NB4 (cell line): ENCODE data around the gene PBX3.

ENCODE experiments used
- DNase-seq: peaks from one replicate; pipeline ENCODE4 v3.0.0; 2010; ENCODE audit warnings: low read depth
- H3K4me3 ChIP-seq: one replicate; pipeline ENCODE4 v1.5.1; 2011; ENCODE audit warnings: mild to moderate bottlenecking, low read depth, low read length, moderate library complexity
- MYC ChIP-seq: IDR thresholded peaks from 2 replicates; pipeline ENCODE4 v1.6.1; 2011; ENCODE audit warnings: low read depth, low read length
- POLR2A ChIP-seq: IDR thresholded peaks from 2 replicates; pipeline ENCODE4 v1.6.1; 2011; ENCODE audit warnings: mild to moderate bottlenecking; ENCODE audit not compliant: insufficient read length; ENCODE audit errors: extremely low read depth
- TF ChIP-seq, protein P1 (sequence below): IDR thresholded peaks from 2 replicates; pipeline ENCODE4 v1.6.1; 2011; ENCODE audit warnings: low read depth, low read length
- TF ChIP-seq, protein P2 (sequence below): IDR thresholded peaks from one replicate; pipeline ENCODE4 v1.5.1; 2012; ENCODE audit warnings: low read depth, low read length

The PBX3 gene

DNA sequence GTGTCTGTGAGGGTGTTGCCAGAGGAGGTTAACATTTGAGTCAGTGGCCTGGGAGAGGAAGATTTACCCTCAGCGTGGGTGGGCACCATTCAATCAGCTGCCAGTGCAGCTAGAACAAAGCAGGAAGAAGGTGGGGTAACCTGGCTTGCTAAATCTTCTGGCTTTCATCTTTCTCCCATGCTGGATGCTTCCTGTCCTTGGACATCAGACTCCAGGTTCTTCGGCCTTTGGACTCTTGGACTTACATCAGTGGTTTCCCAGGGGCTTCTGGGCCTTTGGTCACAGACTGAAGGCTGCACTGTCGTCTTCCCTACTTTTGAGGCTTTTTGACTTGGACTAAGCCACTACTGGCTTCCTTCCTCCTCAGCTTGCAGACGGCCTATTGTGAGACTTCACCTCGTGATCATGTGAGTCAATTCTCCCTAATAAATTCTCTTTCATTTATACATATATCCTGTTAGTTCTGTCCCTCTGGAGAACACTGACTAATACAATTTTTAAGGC lies 38.1 kb downstream of the PBX3 start:
- TF ChIP-seq, protein P1, sequence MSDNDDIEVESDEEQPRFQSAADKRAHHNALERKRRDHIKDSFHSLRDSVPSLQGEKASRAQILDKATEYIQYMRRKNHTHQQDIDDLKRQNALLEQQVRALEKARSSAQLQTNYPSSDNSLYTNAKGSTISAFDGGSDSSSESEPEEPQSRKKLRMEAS = no peak
- TF ChIP-seq, protein P2, sequence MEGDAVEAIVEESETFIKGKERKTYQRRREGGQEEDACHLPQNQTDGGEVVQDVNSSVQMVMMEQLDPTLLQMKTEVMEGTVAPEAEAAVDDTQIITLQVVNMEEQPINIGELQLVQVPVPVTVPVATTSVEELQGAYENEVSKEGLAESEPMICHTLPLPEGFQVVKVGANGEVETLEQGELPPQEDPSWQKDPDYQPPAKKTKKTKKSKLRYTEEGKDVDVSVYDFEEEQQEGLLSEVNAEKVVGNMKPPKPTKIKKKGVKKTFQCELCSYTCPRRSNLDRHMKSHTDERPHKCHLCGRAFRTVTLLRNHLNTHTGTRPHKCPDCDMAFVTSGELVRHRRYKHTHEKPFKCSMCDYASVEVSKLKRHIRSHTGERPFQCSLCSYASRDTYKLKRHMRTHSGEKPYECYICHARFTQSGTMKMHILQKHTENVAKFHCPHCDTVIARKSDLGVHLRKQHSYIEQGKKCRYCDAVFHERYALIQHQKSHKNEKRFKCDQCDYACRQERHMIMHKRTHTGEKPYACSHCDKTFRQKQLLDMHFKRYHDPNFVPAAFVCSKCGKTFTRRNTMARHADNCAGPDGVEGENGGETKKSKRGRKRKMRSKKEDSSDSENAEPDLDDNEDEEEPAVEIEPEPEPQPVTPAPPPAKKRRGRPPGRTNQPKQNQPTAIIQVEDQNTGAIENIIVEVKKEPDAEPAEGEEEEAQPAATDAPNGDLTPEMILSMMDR = no peak
- no peak for TF ChIP-seq MYC
- no peak for TF ChIP-seq POLR2A
- DNase-seq = no peak
- H3K4me3 ChIP-seq = no peak overlapping the region

DNA sequence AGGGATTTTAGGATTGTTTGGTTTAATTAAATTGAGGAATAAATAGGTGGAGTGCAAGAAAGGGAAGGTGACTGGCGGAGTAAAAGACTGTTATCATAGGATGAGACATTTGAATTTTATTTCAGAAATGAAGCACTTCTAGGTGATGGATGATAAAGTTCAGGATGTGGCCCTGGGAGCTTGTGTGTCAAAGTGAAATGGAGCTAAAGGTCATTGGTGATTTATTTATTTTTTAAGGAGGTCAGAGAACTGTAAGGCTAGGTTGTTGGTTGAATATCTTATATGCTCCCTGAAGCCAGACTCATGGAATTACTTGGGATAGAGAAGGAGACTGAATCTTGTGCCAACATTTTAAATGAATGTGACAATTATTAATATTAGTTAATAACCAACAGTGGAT lies 40.5 kb downstream of the PBX3 start:
- H3K4me3 ChIP-seq = no peak overlapping the region
- TF ChIP-seq POLR2A = no peak
- TF ChIP-seq, protein P1 = no peak
- TF ChIP-seq, protein P2 = no peak
- no peak for TF ChIP-seq MYC
- DNase-seq = no peak

DNA sequence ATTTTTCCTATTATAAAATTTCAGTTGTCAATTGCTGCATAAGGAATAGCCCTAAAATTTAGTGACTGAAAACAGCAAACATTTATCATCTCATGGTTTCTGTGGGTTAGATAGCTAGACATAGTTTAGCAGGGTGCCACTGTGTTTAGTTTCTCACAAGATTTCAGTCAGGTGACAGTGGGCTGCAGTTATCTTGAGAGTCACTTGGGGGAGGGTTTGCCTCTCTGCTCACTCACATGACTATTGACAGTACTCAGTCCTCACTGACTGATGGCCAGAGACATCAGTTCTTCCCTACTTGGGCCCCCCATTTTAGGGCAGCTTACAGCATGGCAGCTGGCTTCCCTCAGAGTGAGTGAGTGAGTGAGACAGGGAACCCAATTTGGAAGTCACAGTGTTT lies 42.0 kb downstream of the PBX3 start:
- TF ChIP-seq, protein P1 = no peak
- TF ChIP-seq MYC (no peak), POLR2A (no peak)
- TF ChIP-seq, protein P2 = no peak
- DNase-seq = no peak
- no peak overlapping the region for H3K4me3 ChIP-seq

DNA sequence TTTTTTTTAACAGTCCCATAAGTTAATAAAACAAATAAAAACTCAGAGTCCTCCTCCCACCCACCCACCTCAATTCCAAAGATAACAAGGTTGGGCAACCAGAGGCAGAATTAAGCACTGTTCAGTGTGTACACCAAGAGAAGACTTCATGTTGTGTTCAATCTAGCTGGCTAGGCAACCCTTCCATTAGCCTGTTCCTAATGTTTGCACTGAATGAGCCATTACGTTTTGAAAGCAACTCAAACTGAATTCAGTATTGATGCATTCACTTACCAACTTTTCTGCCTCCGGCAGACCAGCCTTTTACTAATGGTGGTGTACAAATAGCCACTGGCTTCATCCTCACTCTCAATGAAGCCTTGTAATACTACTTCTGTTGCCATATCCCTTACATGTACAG lies 47.5 kb downstream of the PBX3 start:
- H3K4me3 ChIP-seq = no peak overlapping the region
- no peak for DNase-seq
- TF ChIP-seq, protein P2 = no peak
- TF ChIP-seq, protein P1 = no peak
- no peak for TF ChIP-seq POLR2A
- no peak for TF ChIP-seq MYC

DNA sequence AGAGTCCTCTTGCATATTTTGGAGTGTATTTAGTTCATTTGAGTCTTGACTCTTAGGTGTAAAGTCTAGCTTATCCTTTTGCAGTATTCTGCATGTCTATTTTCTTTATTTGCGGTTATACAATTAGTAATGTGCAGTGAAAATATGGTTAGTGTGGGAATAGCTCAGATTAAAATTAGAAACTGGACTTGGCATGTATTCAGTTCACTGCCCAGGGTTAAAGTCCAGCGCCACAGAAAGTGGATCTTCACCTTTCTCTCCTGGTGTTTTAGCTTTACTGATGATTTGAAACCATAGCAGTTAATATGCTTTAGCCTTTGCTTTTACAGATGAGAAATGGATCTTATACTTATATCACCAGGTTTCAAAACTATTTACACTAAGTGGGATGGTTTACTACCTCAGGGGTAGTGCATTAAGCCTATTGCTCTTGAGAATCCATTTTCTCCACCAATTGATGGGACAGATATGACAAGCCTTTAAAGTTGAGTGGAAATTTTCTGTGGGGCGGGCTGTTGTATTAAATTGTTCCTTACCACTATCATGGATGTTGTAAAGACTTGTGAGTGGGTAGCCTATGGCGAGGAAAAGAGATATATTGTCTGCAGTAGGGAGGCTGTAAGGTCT lies 48.9 kb downstream of the PBX3 start:
- H3K4me3 ChIP-seq = no peak overlapping the region
- TF ChIP-seq POLR2A (no peak), MYC (no peak)
- TF ChIP-seq, protein P1 = no peak
- TF ChIP-seq, protein P2 = no peak
- DNase-seq = no peak

DNA sequence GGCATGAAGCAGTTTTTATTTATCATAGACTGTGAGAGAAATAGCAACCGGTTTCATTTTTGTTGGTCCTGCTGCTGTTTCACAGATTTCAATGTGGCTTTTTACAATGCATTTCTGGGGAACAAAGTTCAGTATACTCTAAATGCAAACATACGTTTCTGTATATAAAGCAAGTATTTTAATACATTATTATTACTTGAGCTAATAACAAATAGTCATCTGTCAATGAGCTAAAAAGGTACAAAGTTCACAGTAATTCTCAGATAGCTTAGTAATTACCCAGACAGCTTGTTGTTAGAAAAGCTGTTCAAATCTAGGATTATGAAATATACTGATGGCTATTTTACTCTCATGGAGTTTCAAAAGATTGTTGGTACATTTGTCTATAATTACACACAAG lies 50.8 kb downstream of the PBX3 start:
- TF ChIP-seq, protein P2 = no peak
- TF ChIP-seq POLR2A = no peak
- TF ChIP-seq, protein P1 = no peak
- no peak for TF ChIP-seq MYC
- no peak overlapping the region for H3K4me3 ChIP-seq
- no peak for DNase-seq
